Adrenal gland (tissue), 12 donors: Measurements from ENCODE around the gene WDR5. TPM values are rescaled to one million over a fixed set of nuclear protein-coding genes. Genes with fewer than 3 reads are reported as not detected.

Experiments used
- DNase-seq, 7 donors: peaks; one replicate each; pipeline ENCODE4 v3.0.0-alpha.2; 2019 to 2020
- H3K27ac ChIP-seq, 5 donors: fragments of 200-600 bp; sonication (generic) in 4 of 5; 1 replicate in 3 of 5; 2 replicates in 2 of 5; pipeline versions ENCODE4 v1.5.1 to v1.8.0; 2016 to 2020; ENCODE audit warnings: mild to moderate bottlenecking in 1 of 5
- H3K27me3 ChIP-seq: fragments of 200-600 bp; 2 replicates; pipeline ENCODE4 v1.8.0; 2021
- H3K36me3 ChIP-seq, 2 donors: fragments of 200-600 bp; replicated peaks in 1 of 2; 1 replicate in 1 of 2; 2 replicates in 1 of 2; pipeline versions ENCODE4 v1.5.1 to v1.8.0; 2018 to 2022
- H3K4me1 ChIP-seq, 2 donors: fragments of 200-600 bp; replicated peaks in 1 of 2; 1 replicate in 1 of 2; 2 replicates in 1 of 2; pipeline versions ENCODE4 v1.5.1 to v1.8.0; 2018 to 2021
- H3K4me3 ChIP-seq, 4 donors: fragments of 200-600 bp; sonication (generic) in 3 of 4; one replicate each; pipeline ENCODE4 v1.5.1; 2016 to 2018
- H3K9me3 ChIP-seq, 3 donors: fragments of 200-600 bp; sonication (generic) in 1 of 3; replicated peaks in 1 of 3; 1 replicate in 2 of 3; 2 replicates in 1 of 3; pipeline versions ENCODE4 v1.5.1 to v1.8.0; 2016 to 2021
- CTCF ChIP-seq, 6 experiments: fragments of 450-650 bp in 4 of 6; fragments of 200-600 bp in 2 of 6; sonication (generic) in 1 of 6; IDR thresholded peaks; 1 replicate in 5 of 6; 2 replicates in 1 of 6; pipeline versions ENCODE4 v1.5.1 to v1.8.0; 2016 to 2021; ENCODE audit warnings: antibody characterized with exemption in 6 of 6, mild to moderate bottlenecking in 2 of 6, moderate library complexity in 1 of 6
- POLR2A ChIP-seq, 2 donors: fragments of 450-650 bp; IDR thresholded peaks; one replicate each; pipeline ENCODE4 v1.6.1; 2017; ENCODE audit warnings: antibody characterized with exemption in 2 of 2, mild to moderate bottlenecking in 2 of 2, moderate library complexity in 1 of 2
- WGBS, 4 donors: extraction: QIAGEN DNeasy Blood & Tissue Kit in 2 of 4; methylation state at CpG; one replicate each; pipeline versions ENCODE4 v1.1.5 to v1.1.7; 2013 to 2017; 5-methylcytosine and 5-hydroxymethylcytosine counted together
- intact Hi-C, 2 donors: fragments of 100-400 bp; cut with DNase I; formaldehyde crosslinking; loops; one replicate each; pipeline versions ENCODE4 v1.14.1 to v1.15.0; 2022 to 2023
- polyA plus RNA-seq, 3 donors: library from polyadenylated mRNA; stranded (reverse); fragments of 200-250 nt in 2 of 3; fragments of 350-450 nt in 1 of 3; fragmentation: Illumina TruSeq in 1 of 3; extraction: RNeasy Lipid Tissue Mini Kit (QIAGEN cat#74804) in 1 of 3; gene quantifications; one replicate each; pipeline ENCODE4 v1.2.3, GENCODE V29; 2013 to 2014
- total RNA-seq, 9 donors: library from RNA; depleted of rRNA in 4 of 9; stranded (reverse); fragments of >200 nt in 4 of 9; fragments of 120-200 nt in 1 of 9; fragmentation: NEBNext Ultra II Directional in 1 of 9; extraction: Animal tissue kit (Norgen Biotek cat#: 25700) in 1 of 9; gene quantifications; one replicate each; pipeline versions ENCODE4 v1.1.0 to v1.2.4, GENCODE V29; 2013 to 2023
- donor health status: healthy with polysubstance abuse.
- donor health status: Bipolar disorder and iron deficiency.
- donor health status: DM: yes; HTN: yes; CAD: no.
- donor health status: DM: no; HTN: no; CAD: no.
- donor health status: DM: no; HTN: no; CAD: no.
- donor health status: DM: yes; HTN: yes; CAD: no.

The WDR5 gene
- total and polyA plus RNA-seq, 12 donors: 16.6 to 28.5 (median 22.0) TPM

GRCh38 chr9:134192951-134193731 is 57.3 kb downstream of the WDR5 start:
- peak in 4 of 7 donors; percentile 5 to 30 (median 11) for DNase-seq
- peaks cover 0 to 12% of the 10 kb centered on the region in 2 donors for H3K4me1 ChIP-seq
- H3K9me3 ChIP-seq: no peaks in the 10 kb centered on the region
- no peak overlapping the region for H3K4me3 ChIP-seq
- WGBS, 4 donors: 85 to 91% (median 89%) methylated on average over 7 to 21 of the region's 21 CpGs
- TF ChIP-seq POLR2A (IDR thresholded peaks at IDR 0.05): no peak
- TF ChIP-seq CTCF (IDR thresholded peaks at IDR 0.05): no peak
- intact Hi-C loops: loop anchor here in 1 of 2 donors (10.0 kb wide), 1 partner anchor 542 kb away; no protein-coding TSS in a partner anchor
- H3K36me3 ChIP-seq: no peaks in the 10 kb centered on the region
- no peaks in the 10 kb centered on the region for H3K27me3 ChIP-seq
- no peak overlapping the region for H3K27ac ChIP-seq

GRCh38 chr9:134193912-134194535 is 58.1 kb downstream of the WDR5 start:
- 79 to 90% (median 85%) methylated on average over 7 to 11 of the region's 11 CpGs for WGBS, 4 donors
- H3K27ac ChIP-seq: no peak overlapping the region
- no peak overlapping the region for H3K4me3 ChIP-seq
- no peaks in the 10 kb centered on the region for H3K36me3 ChIP-seq
- H3K4me1 ChIP-seq: peaks cover 0 to 3% of the 10 kb centered on the region in 2 donors
- H3K9me3 ChIP-seq: no peaks in the 10 kb centered on the region
- peak in 3 of 7 donors; percentile 12 to 24 (median 17) for DNase-seq
- intact Hi-C loops: loop anchor here in 1 of 2 donors (10.0 kb wide), 1 partner anchor 541 kb away; no protein-coding TSS in a partner anchor
- H3K27me3 ChIP-seq: no peaks in the 10 kb centered on the region
- no peak for TF ChIP-seq CTCF (IDR thresholded peaks at IDR 0.05)
- TF ChIP-seq POLR2A (IDR thresholded peaks at IDR 0.05): no peak

GRCh38 chr9:134195558-134195957 is 59.7 kb downstream of the WDR5 start:
- Histone ChIP-seq H3K4me3 (no peak overlapping the region), H3K27ac (peak overlapping the region in 1 of 5 donors; percentile 37), H3K4me1 (no peaks in the 10 kb centered on the region), H3K36me3 (no peaks in the 10 kb centered on the region), H3K9me3 (no peaks in the 10 kb centered on the region), H3K27me3 (no peaks in the 10 kb centered on the region)
- WGBS, 4 donors: 56 to 61% (median 57%) methylated on average over 6 of the region's 6 CpGs
- intact Hi-C loops: loop anchor here in 1 of 2 donors (10.0 kb wide), 1 partner anchor 539 kb away; no protein-coding TSS in a partner anchor
- peak in 2 of 7 donors; percentile 4 to 10 for DNase-seq
- TF ChIP-seq POLR2A (IDR thresholded peaks at IDR 0.05) (no peak), CTCF (IDR thresholded peaks at IDR 0.05) (no peak)

- no peak overlapping the region for H3K4me3 ChIP-seq
Measured at GRCh38 chr9:134196911-134197310, 61.0 kb downstream of the WDR5 start.

More at GRCh38 chr9:134196911-134197310, 61.0 kb downstream of the WDR5 start:
- no peaks in the 10 kb centered on the region for H3K36me3 ChIP-seq
- DNase-seq: peak in 2 of 7 donors; percentile 1 to 2
- H3K27me3 ChIP-seq: no peaks in the 10 kb centered on the region
- 82 to 87% (median 86%) methylated on average over 4 to 6 of the region's 6 CpGs for WGBS, 4 donors
- TF ChIP-seq CTCF (IDR thresholded peaks at IDR 0.05): no peak
- TF ChIP-seq POLR2A (IDR thresholded peaks at IDR 0.05): no peak
- intact Hi-C loops: loop anchor here in 1 of 2 donors (10.0 kb wide), 1 partner anchor 538 kb away; no protein-coding TSS in a partner anchor
- H3K4me1 ChIP-seq: no peaks in the 10 kb centered on the region
- H3K27ac ChIP-seq: no peak overlapping the region
- no peaks in the 10 kb centered on the region for H3K9me3 ChIP-seq
